Stimulated activated CD4-positive, alpha-beta T cell treated with anti-CD3 and anti-CD28 coated beads, Interleukin-4, amount 100 ng/mL, for 4 hours (primary cell): ENCODE results near the gene FAM227B.
"Not testable (repeated sequence)": the region's sequence is repeated elsewhere in the genome, so short reads cannot be mapped to it uniquely, and the experiment has no call there.

Source experiments
- DNase-seq, 2 experiments: peaks; one replicate each; pipeline ENCODE4 v3.0.0-alpha.2; 2020

Gene FAM227B

GRCh38 chr15:49610157-49610918 is 10.3 kb downstream of the FAM227B start:
- no peak for DNase-seq

GRCh38 chr15:49606594-49606993 is 14.0 kb downstream of the FAM227B start:
- no peak for DNase-seq

- DNase-seq: no peak
Measured at GRCh38 chr15:49605588-49605987, 15.0 kb downstream of the FAM227B start.

- DNase-seq: no peak
Measured at GRCh38 chr15:49604625-49605409, 15.8 kb downstream of the FAM227B start.

- DNase-seq: not testable (repeated sequence)
Measured at GRCh38 chr15:49592829-49593316, 27.7 kb downstream of the FAM227B start.

- DNase-seq: no peak
Measured at GRCh38 chr15:49589030-49589429, 31.6 kb downstream of the FAM227B start.

- no peak for DNase-seq
Measured at GRCh38 chr15:49573421-49573820, 47.2 kb downstream of the FAM227B start.

- DNase-seq: no peak
Measured at GRCh38 chr15:49570672-49571071, 49.9 kb downstream of the FAM227B start.

- DNase-seq: no peak
Measured at GRCh38 chr15:49570174-49570573, 50.4 kb downstream of the FAM227B start.

- no peak for DNase-seq
Measured at GRCh38 chr15:49560045-49560444, 60.6 kb downstream of the FAM227B start.

GRCh38 chr15:49558929-49559328 is 61.7 kb downstream of the FAM227B start:
- no peak for DNase-seq

GRCh38 chr15:49556437-49556836 is 64.2 kb downstream of the FAM227B start:
- no peak for DNase-seq

GRCh38 chr15:49550342-49550741 is 70.3 kb downstream of the FAM227B start:
- DNase-seq: not testable (repeated sequence)

GRCh38 chr15:49538520-49538919 is 82.1 kb downstream of the FAM227B start:
- no peak for DNase-seq

GRCh38 chr15:49530092-49530491 is 90.5 kb downstream of the FAM227B start:
- no peak for DNase-seq

- DNase-seq: no peak
Measured at GRCh38 chr15:49528289-49528688, 92.3 kb downstream of the FAM227B start.

- no peak for DNase-seq
Measured at GRCh38 chr15:49521802-49522201, 98.8 kb downstream of the FAM227B start.

GRCh38 chr15:49512739-49513138 is 107.9 kb downstream of the FAM227B start:
- DNase-seq: not testable (repeated sequence)

GRCh38 chr15:49507261-49507660 is 113.4 kb downstream of the FAM227B start:
- no peak for DNase-seq

- no peak for DNase-seq
Measured at GRCh38 chr15:49506341-49506740, 114.3 kb downstream of the FAM227B start.

- no peak for DNase-seq
Measured at GRCh38 chr15:49501586-49501985, 119.0 kb downstream of the FAM227B start.

GRCh38 chr15:49495993-49496753 is 124.4 kb downstream of the FAM227B start:
- no peak for DNase-seq

- no peak for DNase-seq
Measured at GRCh38 chr15:49494842-49495241, 125.8 kb downstream of the FAM227B start.
